WTC11 (cell line): ENCODE results near the gene SKI. TPM values are rescaled to one million over a fixed set of nuclear protein-coding genes. Genes with fewer than 3 reads are reported as not detected.

Experiments used
- ATAC-seq: fragments of 200-7000 bp; cut with Tn5 transposase; 2 replicates; pipeline ENCODE4 v1.10.0; 2021; ENCODE audit warnings: mild to moderate bottlenecking, moderate library complexity
- CTCF ChIA-PET: fragments of 300-600 bp; sonication (Branson Sonifier 250); formaldehyde crosslinking; loops from one replicate; lab custom pipeline; 2021; ENCODE audit warnings: antibody characterized with exemption; lab: Charles Lee
- POLR2A ChIA-PET: fragments of 350-600 bp; sonication (Branson Sonifier 250); formaldehyde crosslinking; loops from one replicate; lab custom pipeline; 2021; ENCODE audit warnings: antibody characterized with exemption; lab: Charles Lee
- DNase-seq: peaks from one replicate; pipeline ENCODE4 v3.0.0; 2021; ENCODE audit warnings: low spot score
- H3K27ac Mint-ChIP-seq: 2 replicates; pipeline ENCODE4 v1.8.0; 2021; ENCODE audit warnings: mixed read lengths
- H3K27me3 Mint-ChIP-seq: 2 replicates; pipeline ENCODE4 v1.8.0; 2021; ENCODE audit warnings: low read depth, mild to moderate bottlenecking, moderate library complexity, mixed read lengths
- H3K36me3 Mint-ChIP-seq: 2 replicates; pipeline ENCODE4 v1.8.0; 2021; ENCODE audit warnings: mixed read lengths
- H3K4me1 Mint-ChIP-seq: 2 replicates; pipeline ENCODE4 v1.8.0; 2022; ENCODE audit warnings: mixed read lengths
- H3K4me3 Mint-ChIP-seq: 2 replicates; pipeline ENCODE4 v1.8.0; 2021; ENCODE audit warnings: mild to moderate bottlenecking, moderate library complexity, mixed read lengths
- H3K9me3 Mint-ChIP-seq: 2 replicates; pipeline ENCODE4 v1.8.0; 2021; ENCODE audit warnings: mixed read lengths
- EMX1 ChIP-seq: fragments of 250-450 bp; sonication (Bioruptor Pico); IDR thresholded peaks from 2 replicates; pipeline ENCODE4 v1.8.0; 2021; ENCODE audit warnings: mild to moderate bottlenecking
- ERG ChIP-seq: fragments of 250-450 bp; sonication (Bioruptor Pico); IDR thresholded peaks from 2 replicates; pipeline ENCODE4 v1.8.0; 2021; ENCODE audit warnings: mild to moderate bottlenecking
- KAT7 ChIP-seq: sonication (generic); formaldehyde crosslinking; IDR thresholded peaks from 2 replicates; pipeline ENCODE4 v1.8.1; 2023; ENCODE audit warnings: missing genetic modification reagents, mild to moderate bottlenecking, borderline replicate concordance
- NFE2L1 ChIP-seq: sonication (generic); formaldehyde crosslinking; IDR thresholded peaks from 2 replicates; pipeline ENCODE4 v1.8.1; 2023; ENCODE audit warnings: missing genetic modification reagents
- NFYB ChIP-seq: sonication (generic); formaldehyde crosslinking; conservative IDR thresholded peaks from 2 replicates; pipeline ENCODE4 v1.8.0; 2022; ENCODE audit warnings: low read depth, missing genetic modification reagents
- NR1H2 ChIP-seq: sonication (generic); formaldehyde crosslinking; IDR thresholded peaks from 2 replicates; pipeline ENCODE4 v1.9.0; 2021; ENCODE audit warnings: mild to moderate bottlenecking, moderate library complexity, missing genetic modification reagents
- RORB ChIP-seq: fragments of 250-450 bp; sonication (Bioruptor Pico); IDR thresholded peaks from 2 replicates; pipeline ENCODE4 v1.9.0; 2021; ENCODE audit warnings: mild to moderate bottlenecking
- SOX15 ChIP-seq: fragments of 250-450 bp; sonication (Bioruptor Pico); IDR thresholded peaks from 2 replicates; pipeline ENCODE4 v1.9.0; 2021; ENCODE audit warnings: mild to moderate bottlenecking
- TP53 ChIP-seq: sonication (generic); formaldehyde crosslinking; IDR thresholded peaks from 2 replicates; pipeline ENCODE4 v1.8.1; 2023; ENCODE audit warnings: mild to moderate bottlenecking, missing genetic modification reagents
- ZBTB21 ChIP-seq: sonication (generic); formaldehyde crosslinking; IDR thresholded peaks from 2 replicates; pipeline ENCODE4 v1.8.1; 2023; ENCODE audit warnings: mild to moderate bottlenecking, missing genetic modification reagents, borderline replicate concordance
- ZNF138 ChIP-seq: sonication (generic); formaldehyde crosslinking; conservative IDR thresholded peaks from 2 replicates; pipeline ENCODE4 v1.8.1; 2022; ENCODE audit warnings: mild to moderate bottlenecking, moderate library complexity, missing genetic modification reagents
- total RNA-seq: library from RNA; stranded (reverse); gene quantifications from 3 replicates; pipeline ENCODE4 v1.2.3, GENCODE V29; 2021
- TF ChIP-seq, protein P1 (sequence below): sonication (generic); formaldehyde crosslinking; IDR thresholded peaks from 2 replicates; pipeline ENCODE4 v1.8.1; 2023; ENCODE audit warnings: mild to moderate bottlenecking, missing genetic modification reagents, borderline replicate concordance
- TF ChIP-seq, protein P2 (sequence below): fragments of 250-450 bp; sonication (Bioruptor Pico); IDR thresholded peaks from 2 replicates; pipeline ENCODE4 v1.9.0; 2021; ENCODE audit warnings: moderate library complexity, mild to moderate bottlenecking, inconsistent platforms, borderline replicate concordance
- TF ChIP-seq, protein P3 (sequence below): sonication (generic); formaldehyde crosslinking; IDR thresholded peaks from 2 replicates; pipeline ENCODE4 v1.8.0; 2023; ENCODE audit warnings: missing genetic modification reagents, mild to moderate bottlenecking, borderline replicate concordance
- TF ChIP-seq, protein P4 (sequence below): fragments of 200-600 bp; IDR thresholded peaks from 2 replicates; pipeline ENCODE4 v1.8.0; 2022; ENCODE audit warnings: antibody characterized with exemption

The SKI gene
- total RNA-seq, 1 experiment from 2014 or later, result 88.6 TPM

DNA sequence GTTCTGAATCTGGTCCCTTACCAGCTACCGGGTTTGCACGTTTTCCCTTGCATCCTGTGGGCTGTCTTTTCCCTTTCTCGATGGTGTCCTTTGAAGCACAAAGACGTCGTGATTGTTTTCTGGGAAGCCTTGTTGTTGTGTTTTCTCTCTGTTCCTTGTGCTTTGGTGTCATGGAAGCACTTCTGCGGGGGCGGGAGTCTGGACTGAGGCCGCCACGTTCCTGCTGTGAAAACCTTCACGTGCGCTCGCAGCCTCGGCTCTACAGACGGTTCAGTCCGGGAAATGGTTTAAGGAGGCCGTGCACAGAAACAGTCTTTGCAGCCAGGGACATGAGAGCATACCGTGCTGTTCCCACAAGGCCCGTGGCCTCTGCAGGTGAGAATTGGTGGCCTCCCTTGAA is 68.5 kb downstream of the SKI start:
- Mint-ChIP-seq H3K4me3 (no peak overlapping the region), H3K4me1 (peaks cover 18% of the 10 kb centered on the region), H3K27ac (peak overlapping the region; percentile 43), H3K36me3 (no peaks in the 10 kb centered on the region; the same call in 1 of the 2 replicates), H3K27me3 (no peaks in the 10 kb centered on the region), H3K9me3 (no peaks in the 10 kb centered on the region)
- TF ChIP-seq TP53 (CRISPR knock-in tag) (no peak), ZNF138 (CRISPR knock-in tag) (no peak), NFYB (CRISPR knock-in tag) (no peak), NR1H2 (CRISPR knock-in tag) (no peak), ERG (CRISPR knock-in tag) (no peak), NFE2L1 (no peak), SOX15 (CRISPR knock-in tag) (no peak), KAT7 (CRISPR knock-in tag) (no peak), EMX1 (CRISPR knock-in tag) (no peak), RORB (no peak), ZBTB21 (no peak)
- TF ChIP-seq, protein P1, sequence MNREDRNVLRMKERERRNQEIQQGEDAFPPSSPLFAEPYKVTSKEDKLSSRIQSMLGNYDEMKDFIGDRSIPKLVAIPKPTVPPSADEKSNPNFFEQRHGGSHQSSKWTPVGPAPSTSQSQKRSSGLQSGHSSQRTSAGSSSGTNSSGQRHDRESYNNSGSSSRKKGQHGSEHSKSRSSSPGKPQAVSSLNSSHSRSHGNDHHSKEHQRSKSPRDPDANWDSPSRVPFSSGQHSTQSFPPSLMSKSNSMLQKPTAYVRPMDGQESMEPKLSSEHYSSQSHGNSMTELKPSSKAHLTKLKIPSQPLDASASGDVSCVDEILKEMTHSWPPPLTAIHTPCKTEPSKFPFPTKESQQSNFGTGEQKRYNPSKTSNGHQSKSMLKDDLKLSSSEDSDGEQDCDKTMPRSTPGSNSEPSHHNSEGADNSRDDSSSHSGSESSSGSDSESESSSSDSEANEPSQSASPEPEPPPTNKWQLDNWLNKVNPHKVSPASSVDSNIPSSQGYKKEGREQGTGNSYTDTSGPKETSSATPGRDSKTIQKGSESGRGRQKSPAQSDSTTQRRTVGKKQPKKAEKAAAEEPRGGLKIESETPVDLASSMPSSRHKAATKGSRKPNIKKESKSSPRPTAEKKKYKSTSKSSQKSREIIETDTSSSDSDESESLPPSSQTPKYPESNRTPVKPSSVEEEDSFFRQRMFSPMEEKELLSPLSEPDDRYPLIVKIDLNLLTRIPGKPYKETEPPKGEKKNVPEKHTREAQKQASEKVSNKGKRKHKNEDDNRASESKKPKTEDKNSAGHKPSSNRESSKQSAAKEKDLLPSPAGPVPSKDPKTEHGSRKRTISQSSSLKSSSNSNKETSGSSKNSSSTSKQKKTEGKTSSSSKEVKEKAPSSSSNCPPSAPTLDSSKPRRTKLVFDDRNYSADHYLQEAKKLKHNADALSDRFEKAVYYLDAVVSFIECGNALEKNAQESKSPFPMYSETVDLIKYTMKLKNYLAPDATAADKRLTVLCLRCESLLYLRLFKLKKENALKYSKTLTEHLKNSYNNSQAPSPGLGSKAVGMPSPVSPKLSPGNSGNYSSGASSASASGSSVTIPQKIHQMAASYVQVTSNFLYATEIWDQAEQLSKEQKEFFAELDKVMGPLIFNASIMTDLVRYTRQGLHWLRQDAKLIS (CRISPR knock-in tag), result no peak
- TF ChIP-seq, protein P2, sequence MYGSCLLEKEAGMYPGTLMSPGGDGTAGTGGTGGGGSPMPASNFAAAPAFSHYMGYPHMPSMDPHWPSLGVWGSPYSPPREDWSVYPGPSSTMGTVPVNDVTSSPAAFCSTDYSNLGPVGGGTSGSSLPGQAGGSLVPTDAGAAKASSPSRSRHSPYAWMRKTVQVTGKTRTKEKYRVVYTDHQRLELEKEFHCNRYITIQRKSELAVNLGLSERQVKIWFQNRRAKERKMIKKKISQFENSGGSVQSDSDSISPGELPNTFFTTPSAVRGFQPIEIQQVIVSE (CRISPR knock-in tag), result no peak
- TF ChIP-seq, protein P3, sequence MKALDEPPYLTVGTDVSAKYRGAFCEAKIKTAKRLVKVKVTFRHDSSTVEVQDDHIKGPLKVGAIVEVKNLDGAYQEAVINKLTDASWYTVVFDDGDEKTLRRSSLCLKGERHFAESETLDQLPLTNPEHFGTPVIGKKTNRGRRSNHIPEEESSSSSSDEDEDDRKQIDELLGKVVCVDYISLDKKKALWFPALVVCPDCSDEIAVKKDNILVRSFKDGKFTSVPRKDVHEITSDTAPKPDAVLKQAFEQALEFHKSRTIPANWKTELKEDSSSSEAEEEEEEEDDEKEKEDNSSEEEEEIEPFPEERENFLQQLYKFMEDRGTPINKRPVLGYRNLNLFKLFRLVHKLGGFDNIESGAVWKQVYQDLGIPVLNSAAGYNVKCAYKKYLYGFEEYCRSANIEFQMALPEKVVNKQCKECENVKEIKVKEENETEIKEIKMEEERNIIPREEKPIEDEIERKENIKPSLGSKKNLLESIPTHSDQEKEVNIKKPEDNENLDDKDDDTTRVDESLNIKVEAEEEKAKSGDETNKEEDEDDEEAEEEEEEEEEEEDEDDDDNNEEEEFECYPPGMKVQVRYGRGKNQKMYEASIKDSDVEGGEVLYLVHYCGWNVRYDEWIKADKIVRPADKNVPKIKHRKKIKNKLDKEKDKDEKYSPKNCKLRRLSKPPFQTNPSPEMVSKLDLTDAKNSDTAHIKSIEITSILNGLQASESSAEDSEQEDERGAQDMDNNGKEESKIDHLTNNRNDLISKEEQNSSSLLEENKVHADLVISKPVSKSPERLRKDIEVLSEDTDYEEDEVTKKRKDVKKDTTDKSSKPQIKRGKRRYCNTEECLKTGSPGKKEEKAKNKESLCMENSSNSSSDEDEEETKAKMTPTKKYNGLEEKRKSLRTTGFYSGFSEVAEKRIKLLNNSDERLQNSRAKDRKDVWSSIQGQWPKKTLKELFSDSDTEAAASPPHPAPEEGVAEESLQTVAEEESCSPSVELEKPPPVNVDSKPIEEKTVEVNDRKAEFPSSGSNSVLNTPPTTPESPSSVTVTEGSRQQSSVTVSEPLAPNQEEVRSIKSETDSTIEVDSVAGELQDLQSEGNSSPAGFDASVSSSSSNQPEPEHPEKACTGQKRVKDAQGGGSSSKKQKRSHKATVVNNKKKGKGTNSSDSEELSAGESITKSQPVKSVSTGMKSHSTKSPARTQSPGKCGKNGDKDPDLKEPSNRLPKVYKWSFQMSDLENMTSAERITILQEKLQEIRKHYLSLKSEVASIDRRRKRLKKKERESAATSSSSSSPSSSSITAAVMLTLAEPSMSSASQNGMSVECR (CRISPR knock-in tag), result no peak
- TF ChIP-seq, protein P4, sequence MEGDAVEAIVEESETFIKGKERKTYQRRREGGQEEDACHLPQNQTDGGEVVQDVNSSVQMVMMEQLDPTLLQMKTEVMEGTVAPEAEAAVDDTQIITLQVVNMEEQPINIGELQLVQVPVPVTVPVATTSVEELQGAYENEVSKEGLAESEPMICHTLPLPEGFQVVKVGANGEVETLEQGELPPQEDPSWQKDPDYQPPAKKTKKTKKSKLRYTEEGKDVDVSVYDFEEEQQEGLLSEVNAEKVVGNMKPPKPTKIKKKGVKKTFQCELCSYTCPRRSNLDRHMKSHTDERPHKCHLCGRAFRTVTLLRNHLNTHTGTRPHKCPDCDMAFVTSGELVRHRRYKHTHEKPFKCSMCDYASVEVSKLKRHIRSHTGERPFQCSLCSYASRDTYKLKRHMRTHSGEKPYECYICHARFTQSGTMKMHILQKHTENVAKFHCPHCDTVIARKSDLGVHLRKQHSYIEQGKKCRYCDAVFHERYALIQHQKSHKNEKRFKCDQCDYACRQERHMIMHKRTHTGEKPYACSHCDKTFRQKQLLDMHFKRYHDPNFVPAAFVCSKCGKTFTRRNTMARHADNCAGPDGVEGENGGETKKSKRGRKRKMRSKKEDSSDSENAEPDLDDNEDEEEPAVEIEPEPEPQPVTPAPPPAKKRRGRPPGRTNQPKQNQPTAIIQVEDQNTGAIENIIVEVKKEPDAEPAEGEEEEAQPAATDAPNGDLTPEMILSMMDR, result no peak
- ATAC-seq, result no peak
- DNase-seq, result no peak
- ChIA-PET POLR2A (no interaction called here), CTCF (interaction anchor here (1.3 to 1.7 kb wide), 2 partner anchors 15 to 85 kb away, joined by 4 to 5 read pairs; no protein-coding TSS in a partner anchor)
